HG02840 (cell line): ENCODE data around the gene SUN5.

ENCODE experiments used
- ATAC-seq: cut with Tn5 transposase; IDR thresholded peaks from one replicate; pipeline ENCODE4 v1.9.1; 2021; ENCODE audit warnings: mild to moderate bottlenecking, moderate library complexity, moderate number of reproducible peaks; ENCODE audit not compliant: unreplicated experiment, low FRiP score

Gene SUN5

GRCh38 chr20:33026779-33027759 is 22.8 kb upstream of the SUN5 start:
- ATAC-seq: no peak

DNA sequence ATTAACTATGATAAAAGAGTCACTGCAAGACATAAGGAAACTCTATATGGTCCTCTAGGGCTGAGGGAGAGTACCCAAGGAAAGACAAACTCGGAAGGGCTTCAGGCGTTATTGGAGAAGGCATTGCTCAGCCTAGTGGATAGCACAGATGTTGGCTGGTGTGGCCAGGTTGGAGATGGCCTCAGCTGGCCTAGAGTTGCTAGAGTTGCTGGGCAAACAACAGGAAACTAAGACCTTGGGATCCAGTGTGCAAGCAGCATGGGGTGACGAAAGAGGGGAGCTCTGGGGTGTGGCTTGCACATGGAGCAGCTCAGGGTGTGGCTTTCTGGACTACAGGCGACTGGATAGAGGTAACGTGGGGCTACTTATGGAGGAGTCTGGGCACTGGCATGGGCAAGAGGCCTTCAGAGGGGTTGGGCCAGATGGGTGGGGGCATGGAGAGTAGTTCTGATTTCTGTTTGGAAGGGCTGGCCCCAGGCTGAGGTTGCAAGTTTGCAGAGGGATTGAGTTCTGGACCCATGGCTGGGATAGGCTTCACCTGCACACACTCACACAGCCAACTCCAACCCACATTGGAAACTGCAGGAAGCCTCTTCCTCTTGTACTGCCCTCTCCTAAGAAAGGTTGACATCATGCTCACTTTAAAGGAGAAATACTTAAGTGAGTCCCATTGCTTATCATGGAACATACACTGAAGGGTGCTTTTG is 22.0 kb upstream of the SUN5 start:
- no peak for ATAC-seq

GRCh38 chr20:33025318-33025876 is 21.2 kb upstream of the SUN5 start:
- no peak for ATAC-seq

DNA sequence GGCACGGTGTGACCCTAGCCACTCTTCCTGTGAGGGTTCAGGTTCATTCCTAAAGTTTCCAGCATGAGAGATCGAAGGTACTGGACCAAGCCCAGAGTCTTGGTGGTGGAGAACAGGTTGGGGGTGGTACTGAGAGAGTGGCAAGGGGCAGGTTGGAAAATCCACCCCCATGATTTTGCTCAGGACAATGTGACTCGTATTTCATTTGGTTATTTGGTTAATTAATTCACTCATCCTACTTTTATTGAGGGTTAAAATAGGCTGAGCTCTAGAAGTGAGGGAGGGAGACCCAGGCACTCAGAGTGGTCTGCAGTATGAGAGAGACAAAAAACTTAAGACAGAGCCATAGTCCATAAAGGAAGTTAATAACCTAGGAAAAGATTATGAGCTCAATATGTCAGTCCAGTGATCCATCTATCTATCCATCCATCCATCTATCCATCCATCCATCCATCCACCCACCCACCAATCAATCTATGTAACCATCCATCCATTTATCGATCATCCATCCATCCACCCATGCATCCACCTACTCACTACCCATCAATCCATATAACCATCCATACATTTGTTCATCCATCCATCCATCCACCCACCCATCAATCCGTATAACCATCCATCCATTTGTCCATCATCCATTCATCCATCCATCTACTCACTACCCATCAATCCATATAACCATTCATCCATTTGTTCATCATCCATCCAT is 20.5 kb upstream of the SUN5 start:
- ATAC-seq: no peak

DNA sequence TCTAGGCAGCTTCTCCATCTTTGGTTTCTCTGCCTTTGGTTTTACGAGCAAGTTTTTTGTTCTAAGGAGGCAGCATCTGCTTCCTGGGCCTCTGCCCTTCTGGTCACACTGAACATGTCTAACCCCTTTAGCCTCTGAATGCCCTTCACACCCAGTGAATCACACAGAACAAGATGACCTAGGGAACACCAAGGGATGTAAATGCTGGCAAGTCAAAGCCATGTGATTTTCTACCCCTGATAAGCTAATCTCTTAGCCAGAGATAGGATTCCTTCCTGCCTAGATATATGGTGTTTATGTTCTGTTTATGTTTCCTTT is 20.0 kb upstream of the SUN5 start:
- no peak for ATAC-seq

DNA sequence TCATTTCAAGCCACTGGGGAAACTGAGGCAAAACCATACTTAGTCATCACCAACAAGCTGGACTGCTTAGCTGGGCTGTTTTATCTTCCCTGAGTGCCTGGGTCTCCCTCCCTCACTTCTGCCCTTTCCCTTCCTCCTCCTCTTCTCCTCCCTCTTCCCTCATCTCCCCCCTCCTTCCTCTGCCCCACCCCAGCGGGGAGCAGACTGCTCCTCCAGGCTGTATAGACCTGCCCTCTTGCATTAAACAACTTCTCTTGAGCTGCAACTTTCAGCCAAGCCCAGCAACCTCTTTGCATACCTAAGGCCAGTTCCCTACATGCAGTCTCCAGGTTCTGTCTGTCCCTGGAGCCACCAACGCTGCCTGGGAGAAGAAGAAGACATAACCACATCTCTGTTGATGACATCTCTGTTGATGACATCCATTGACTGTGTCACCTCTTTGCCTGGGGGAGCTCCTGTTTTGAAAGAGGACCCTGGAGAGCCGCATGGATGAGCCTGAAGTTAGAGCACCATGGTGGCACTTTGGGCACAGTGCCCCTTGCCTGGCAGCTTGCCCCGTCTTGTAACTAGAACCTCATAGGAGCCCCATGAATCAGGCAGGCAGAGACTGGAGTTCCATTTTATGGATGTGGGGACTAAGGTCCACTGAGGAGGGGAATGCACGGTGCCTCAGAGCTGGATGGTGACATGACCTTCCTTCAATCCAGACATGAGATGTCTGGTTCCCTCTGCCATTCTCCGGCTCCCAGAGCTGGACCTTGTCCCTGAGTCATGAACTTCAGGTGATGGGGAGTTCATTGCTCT is 19.4 kb upstream of the SUN5 start:
- ATAC-seq: no peak

DNA sequence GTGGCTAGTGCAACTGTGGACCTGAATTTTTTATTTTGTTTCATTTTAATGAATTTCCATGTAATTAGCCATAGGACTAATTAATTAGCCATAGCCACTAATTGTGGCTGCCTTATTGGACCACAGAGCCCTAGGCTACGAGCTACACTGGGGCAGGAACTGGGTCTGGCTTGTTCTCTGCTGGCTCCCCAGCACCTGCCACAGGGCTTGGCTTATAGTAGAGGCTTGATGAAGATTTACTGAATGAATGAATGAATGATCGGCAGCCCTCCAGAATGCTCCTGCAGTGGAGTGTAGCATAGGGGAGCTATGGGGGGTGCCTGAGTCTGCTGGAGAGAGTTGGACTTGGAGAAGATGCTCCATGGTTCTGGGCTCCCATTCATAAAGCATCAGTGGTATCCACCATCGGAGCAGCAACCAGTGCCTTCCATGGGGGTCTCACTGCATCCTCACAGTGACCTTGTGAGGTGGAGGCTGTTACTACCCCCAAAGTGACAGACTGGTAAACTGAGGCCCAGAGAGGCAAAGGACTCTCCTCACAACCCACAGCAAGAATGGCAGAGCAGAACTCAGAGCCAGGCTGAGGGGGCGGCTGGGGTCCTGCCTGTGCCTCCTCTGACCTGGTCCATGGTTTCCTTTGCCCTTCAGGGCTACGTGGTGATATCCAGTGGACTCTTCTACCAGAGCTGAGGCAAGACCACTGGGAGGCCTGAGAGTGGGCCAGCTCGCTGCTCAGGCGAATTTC is 18.6 kb upstream of the SUN5 start:
- no peak for ATAC-seq

- no peak for ATAC-seq
These were observed 18.1 kb upstream of the SUN5 start for GRCh38 chr20:33022289-33022688.

DNA sequence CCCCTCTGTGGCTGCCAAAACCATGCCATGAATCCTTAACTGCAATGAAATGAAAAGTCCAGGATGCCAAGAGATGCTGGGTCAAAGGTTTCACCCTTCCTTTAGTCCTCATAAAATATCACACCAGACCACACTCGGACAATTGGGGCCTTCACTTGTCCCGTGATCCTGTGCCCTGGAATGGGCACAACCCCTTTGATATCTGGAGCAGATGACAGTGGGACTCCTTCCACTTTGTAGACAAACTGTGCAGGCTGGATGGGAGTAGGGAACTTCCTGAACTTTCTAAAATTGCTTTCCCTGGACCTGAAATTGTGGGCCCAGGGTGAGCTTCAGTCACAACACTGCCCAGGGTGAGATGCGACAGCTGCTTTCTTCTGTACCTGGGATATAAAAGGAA is 17.6 kb upstream of the SUN5 start:
- no peak for ATAC-seq

DNA sequence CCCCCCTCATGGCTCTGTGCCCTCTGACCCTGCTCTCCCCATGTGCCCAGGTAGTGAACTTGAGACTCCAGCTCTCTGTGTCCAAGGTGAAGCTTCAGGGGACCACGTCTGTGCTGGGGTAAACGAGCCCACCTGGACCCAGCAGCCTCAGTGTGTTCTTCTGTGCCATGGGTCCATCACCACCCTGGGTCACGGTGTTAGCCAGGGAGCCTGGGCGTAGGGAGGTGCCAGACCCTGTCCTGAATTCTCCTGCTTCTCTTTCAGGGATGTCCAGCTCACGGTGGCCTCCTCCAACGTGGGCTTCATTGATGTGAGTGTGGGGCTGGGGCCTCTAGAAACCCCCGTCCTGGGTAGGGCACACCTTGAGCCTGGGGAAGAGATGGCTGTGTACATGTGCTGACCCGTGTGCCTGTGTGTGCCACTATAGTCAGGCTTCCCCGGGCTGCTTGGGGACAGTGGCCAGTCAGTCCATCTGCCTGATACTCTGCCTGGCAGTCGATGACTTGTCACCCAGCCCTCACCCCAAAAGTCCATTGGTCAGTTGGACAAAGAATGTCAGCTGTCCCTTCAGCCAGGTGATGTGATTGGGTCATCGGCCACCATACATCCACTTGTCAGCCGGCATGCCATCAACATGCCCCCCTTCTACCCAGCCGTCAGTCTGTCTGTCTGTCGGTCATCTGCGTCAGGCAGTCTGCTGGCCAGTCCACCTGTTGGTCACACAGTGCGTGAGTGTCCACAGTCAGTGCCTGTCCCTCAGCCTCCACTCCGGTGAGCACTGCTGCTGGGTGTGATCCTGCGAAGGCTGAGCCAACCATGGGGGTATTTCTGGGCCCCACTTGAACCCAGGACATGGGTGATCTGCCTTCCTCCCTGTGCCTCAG is 16.3 kb upstream of the SUN5 start:
- no peak for ATAC-seq

- ATAC-seq: no peak
These were observed 15.4 kb upstream of the SUN5 start for GRCh38 chr20:33019465-33020277.

DNA sequence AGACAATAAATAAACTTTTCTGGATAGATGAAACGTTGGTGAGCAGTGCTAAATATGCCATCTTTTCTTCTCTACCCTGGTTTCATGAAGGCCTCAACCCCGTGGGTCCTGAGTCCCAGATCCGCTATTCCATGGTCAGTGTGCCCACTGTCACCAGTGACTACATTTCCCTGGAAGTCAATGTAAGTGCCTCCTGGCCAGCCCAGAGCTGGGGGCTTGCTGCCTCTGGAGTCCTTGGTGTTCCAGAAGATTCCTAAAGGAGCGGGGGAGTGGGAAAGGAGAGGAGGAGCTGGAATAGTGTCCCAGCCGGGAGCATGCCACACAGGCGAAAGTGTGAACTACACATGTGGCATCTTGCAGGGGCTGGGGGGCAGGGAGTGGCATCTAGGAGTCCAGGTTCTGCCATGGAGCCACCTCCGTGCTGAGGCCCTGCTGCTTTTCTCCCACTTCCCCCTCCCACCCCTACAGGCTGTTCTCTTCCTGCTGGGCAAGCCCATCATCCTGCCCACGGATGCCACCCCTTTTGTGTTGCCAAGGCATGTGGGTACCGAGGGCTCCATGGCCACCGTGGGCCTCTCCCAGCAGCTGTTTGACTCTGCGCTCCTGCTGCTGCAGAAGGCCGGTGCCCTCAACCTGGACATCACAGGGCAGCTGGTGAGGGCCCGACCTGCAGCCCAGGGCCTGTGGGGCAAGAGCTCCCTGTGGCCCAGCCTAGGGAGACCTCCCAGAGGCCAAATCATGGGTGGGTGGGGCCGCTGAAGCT is 14.1 kb upstream of the SUN5 start:
- ATAC-seq: no peak

DNA sequence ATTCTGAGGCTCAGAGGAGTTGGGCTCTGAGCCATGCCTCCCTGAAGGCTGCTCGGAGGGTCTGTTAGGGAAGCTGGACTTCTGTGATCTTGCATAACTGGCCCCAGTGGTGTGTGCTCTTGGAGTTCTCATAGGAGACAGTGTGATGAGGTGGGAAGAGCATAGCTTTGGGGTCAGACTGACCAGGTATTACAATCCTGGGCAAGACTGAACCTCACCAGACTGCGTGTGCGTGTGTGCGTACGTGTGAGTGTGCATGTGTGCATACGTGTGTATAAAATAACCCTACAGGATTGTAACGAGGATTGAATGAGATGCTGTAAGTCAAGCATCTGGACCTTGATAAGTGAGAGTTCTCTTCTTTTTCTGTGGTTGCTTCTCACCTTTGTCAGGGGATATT is 13.3 kb upstream of the SUN5 start:
- no peak for ATAC-seq

- ATAC-seq: no peak
These were observed 12.4 kb upstream of the SUN5 start for GRCh38 chr20:33016581-33017109.

GRCh38 chr20:33015700-33016580 is 11.7 kb upstream of the SUN5 start:
- no peak for ATAC-seq

- ATAC-seq: no peak
These were observed 10.9 kb upstream of the SUN5 start for GRCh38 chr20:33015114-33015484.
